ENCODE measurements around the gene LRRN2. TPM values are rescaled to one million over a fixed set of nuclear protein-coding genes. Genes with fewer than 3 reads are reported as not detected.

LRRN2 gene
- total RNA-seq, 1 experiment from 2014 or later: 5.8 TPM

DNA sequence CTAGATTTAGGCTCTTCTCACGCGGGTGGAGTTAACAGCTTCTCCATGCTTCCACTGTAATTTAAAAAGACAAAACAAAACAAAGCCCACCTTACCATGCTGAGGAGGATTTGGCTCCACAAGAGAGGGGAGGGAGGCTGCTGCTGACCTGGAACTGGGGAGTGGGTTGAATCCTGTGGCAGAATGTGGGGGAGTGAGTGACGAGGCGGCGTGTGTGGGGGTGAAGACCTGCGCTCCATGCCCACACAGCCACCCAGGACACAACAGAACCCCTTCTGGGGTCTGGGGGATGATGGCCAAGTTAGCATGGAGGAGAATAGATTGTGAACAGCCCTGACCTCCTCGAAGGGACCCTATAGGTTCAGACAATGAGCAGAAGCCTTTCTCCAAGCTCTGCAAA lies 44.0 kb upstream of the LRRN2 start:
- Mint-ChIP-seq H3K9me3 (no peaks in the 10 kb centered on the region), H3K27me3 (ENCODE audit: low read depth) (peaks cover 59% of the 10 kb centered on the region), H3K4me3 (no peak overlapping the region), H3K27ac (no peak overlapping the region), H3K36me3 (ENCODE audit: insufficient read depth in 1 of 3, low read depth in 3 of 3) (no peaks in the 10 kb centered on the region), H3K4me1 (peaks cover 30 to 31% of the 10 kb centered on the region in 2 experiments)
- Histone ChIP-seq H4K91ac (ENCODE audit: insufficient read length, low read depth, low read length) (no peak overlapping the region), H3K4me1 (ENCODE audit: insufficient read depth, low read length) (no peaks in the 10 kb centered on the region; the same call in 1 of the 2 replicates), H2BK120ac (ENCODE audit: low read depth, low read length, poor library complexity, severe bottlenecking) (no peak overlapping the region), H4K5ac (ENCODE audit: insufficient read length, low read depth, low read length) (no peak overlapping the region), H3K4me2 (ENCODE audit: insufficient read depth, insufficient read length, low read length) (no peak overlapping the region), H3K27me3 (ENCODE audit: insufficient read depth, low read length) (no peaks in the 10 kb centered on the region), H4K20me1 (ENCODE audit: control insufficient read depth, insufficient read depth, insufficient read length) (no peaks in the 10 kb centered on the region), H2AFZ (ENCODE audit: low read length) (no peak overlapping the region), H3K27ac (ENCODE audit: insufficient read length, low read depth, low read length) (no peak overlapping the region), H3K56ac (ENCODE audit: insufficient read length, low read depth, low read length) (no peak overlapping the region), H3K18ac (ENCODE audit: insufficient read length, low read depth, low read length) (no peak overlapping the region), H2BK5ac (ENCODE audit: insufficient read length, low read length) (no peak overlapping the region), H2BK20ac (ENCODE audit: low read depth, low read length, poor library complexity, severe bottlenecking) (no peak overlapping the region), H2BK15ac (ENCODE audit: low read depth, low read length) (no peak overlapping the region), H3K79me2 (ENCODE audit: insufficient read depth, low read length) (no peaks in the 10 kb centered on the region), H4K8ac (replicated peaks; ENCODE audit: insufficient read length, low read depth, low read length) (no peak overlapping the region), H3K79me1 (ENCODE audit: insufficient read depth, low read depth, low read length, poor library complexity, severe bottlenecking) (no peaks in the 10 kb centered on the region), H3T11ph (ENCODE audit: low read length) (no peak overlapping the region), H2AK5ac (ENCODE audit: insufficient read length, low read length) (no peak overlapping the region), H3K14ac (ENCODE audit: insufficient read depth, low read length) (no peak overlapping the region; the same call in 1 of the 2 replicates), H3K4ac (ENCODE audit: low read depth, low read length) (no peak overlapping the region), H3K9ac (ENCODE audit: extremely low read depth, insufficient read length, low read length) (no peak overlapping the region), H3K23ac (ENCODE audit: insufficient read length, low read depth, low read length) (no peak overlapping the region), H3K9me3 (ENCODE audit: control insufficient read depth, low read depth, low read length) (no peaks in the 10 kb centered on the region), H2BK12ac (ENCODE audit: insufficient read length, low read depth, low read length) (no peak overlapping the region), H3K23me2 (ENCODE audit: insufficient read length, low read depth, low read length, poor library complexity, severe bottlenecking) (no peaks in the 10 kb centered on the region)
- no peak for DNase-seq
- WGBS (ENCODE audit: extremely low coverage, insufficient read length, low lambda C conversion rate): no CpG with 5 or more reads among the region's 7 CpGs
- TF ChIP-seq, protein P1, sequence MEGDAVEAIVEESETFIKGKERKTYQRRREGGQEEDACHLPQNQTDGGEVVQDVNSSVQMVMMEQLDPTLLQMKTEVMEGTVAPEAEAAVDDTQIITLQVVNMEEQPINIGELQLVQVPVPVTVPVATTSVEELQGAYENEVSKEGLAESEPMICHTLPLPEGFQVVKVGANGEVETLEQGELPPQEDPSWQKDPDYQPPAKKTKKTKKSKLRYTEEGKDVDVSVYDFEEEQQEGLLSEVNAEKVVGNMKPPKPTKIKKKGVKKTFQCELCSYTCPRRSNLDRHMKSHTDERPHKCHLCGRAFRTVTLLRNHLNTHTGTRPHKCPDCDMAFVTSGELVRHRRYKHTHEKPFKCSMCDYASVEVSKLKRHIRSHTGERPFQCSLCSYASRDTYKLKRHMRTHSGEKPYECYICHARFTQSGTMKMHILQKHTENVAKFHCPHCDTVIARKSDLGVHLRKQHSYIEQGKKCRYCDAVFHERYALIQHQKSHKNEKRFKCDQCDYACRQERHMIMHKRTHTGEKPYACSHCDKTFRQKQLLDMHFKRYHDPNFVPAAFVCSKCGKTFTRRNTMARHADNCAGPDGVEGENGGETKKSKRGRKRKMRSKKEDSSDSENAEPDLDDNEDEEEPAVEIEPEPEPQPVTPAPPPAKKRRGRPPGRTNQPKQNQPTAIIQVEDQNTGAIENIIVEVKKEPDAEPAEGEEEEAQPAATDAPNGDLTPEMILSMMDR (conservative IDR thresholded peaks at IDR 0.05): no peak
